ENCODE data around the gene ENGASE. TPM values are rescaled to one million over a fixed set of nuclear protein-coding genes. Genes with fewer than 3 reads are reported as not detected.

The ENGASE gene
- total RNA-seq, 4 donors from 2014 or later = 8.3 to 46.5 (median 16.2) TPM

GRCh38 chr17:79079421-79080200, 5.0 kb downstream of the ENGASE start:
- no peak overlapping the region for H3K27ac ChIP-seq
- no peaks in the 10 kb centered on the region for H3K9me3 ChIP-seq
- TF ChIP-seq EP300 (IDR thresholded peaks at IDR 0.05) = no peak
- no peak for TF ChIP-seq POLR2A (IDR thresholded peaks at IDR 0.05)
- no peak for TF ChIP-seq POLR2AphosphoS5 (IDR thresholded peaks at IDR 0.05)
- TF ChIP-seq, protein P1, sequence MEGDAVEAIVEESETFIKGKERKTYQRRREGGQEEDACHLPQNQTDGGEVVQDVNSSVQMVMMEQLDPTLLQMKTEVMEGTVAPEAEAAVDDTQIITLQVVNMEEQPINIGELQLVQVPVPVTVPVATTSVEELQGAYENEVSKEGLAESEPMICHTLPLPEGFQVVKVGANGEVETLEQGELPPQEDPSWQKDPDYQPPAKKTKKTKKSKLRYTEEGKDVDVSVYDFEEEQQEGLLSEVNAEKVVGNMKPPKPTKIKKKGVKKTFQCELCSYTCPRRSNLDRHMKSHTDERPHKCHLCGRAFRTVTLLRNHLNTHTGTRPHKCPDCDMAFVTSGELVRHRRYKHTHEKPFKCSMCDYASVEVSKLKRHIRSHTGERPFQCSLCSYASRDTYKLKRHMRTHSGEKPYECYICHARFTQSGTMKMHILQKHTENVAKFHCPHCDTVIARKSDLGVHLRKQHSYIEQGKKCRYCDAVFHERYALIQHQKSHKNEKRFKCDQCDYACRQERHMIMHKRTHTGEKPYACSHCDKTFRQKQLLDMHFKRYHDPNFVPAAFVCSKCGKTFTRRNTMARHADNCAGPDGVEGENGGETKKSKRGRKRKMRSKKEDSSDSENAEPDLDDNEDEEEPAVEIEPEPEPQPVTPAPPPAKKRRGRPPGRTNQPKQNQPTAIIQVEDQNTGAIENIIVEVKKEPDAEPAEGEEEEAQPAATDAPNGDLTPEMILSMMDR (IDR thresholded peaks at IDR 0.05) = no peak
- peaks cover 0 to 29% (median 5%) of the 10 kb centered on the region in 3 donors for H3K4me1 ChIP-seq
- no peak overlapping the region for H3K4me3 ChIP-seq
- no peak for ATAC-seq
- no peaks in the 10 kb centered on the region for H3K27me3 ChIP-seq
- 87 to 93% methylated on average over 4 to 13 of the region's 22 CpGs for WGBS, 2 donors (ENCODE audit: low coverage in 1 of 2)
- H3K36me3 ChIP-seq = peaks cover 0 to 75% of the 10 kb centered on the region in 2 donors

DNA sequence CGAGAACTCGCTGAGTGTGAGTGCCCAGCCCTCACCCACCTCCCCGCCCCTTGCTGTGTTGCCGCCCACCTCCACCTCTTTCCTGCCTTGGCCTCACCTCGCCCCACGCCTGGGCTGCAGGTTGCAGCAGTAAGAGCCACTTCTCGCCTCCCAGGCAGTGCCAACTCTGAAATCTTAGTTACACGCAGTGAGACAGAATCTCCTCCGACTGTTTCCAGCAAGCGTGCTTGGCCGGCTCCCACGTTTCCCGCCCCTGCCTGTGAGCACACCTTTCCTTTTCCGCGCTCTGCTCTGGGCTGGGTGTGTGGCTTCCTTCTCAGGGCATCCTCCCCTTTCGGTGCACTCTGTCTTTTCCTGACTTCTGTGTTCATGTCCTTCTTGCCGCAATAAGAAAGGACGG, 5.7 kb downstream of the ENGASE start:
- no peak overlapping the region for H3K4me3 ChIP-seq
- H3K27ac ChIP-seq = no peak overlapping the region
- TF ChIP-seq POLR2AphosphoS5 (IDR thresholded peaks at IDR 0.05) (no peak), EP300 (IDR thresholded peaks at IDR 0.05) (no peak)
- ATAC-seq = no peak
- H3K36me3 ChIP-seq = peaks cover 0 to 82% of the 10 kb centered on the region in 2 donors
- no peaks in the 10 kb centered on the region for H3K9me3 ChIP-seq
- peaks cover 0 to 26% (median 5%) of the 10 kb centered on the region in 3 donors for H3K4me1 ChIP-seq
- no peaks in the 10 kb centered on the region for H3K27me3 ChIP-seq
- WGBS, 2 donors (ENCODE audit: low coverage in 1 of 2) = 86% methylated on average over 7 to 9 of the region's 18 CpGs

GRCh38 chr17:79080761-79081290, 6.2 kb downstream of the ENGASE start:
- Histone ChIP-seq H3K4me1 (peaks cover 0 to 21% (median 0%) of the 10 kb centered on the region in 3 donors), H3K36me3 (peaks cover 0 to 87% of the 10 kb centered on the region in 2 donors), H3K27me3 (no peaks in the 10 kb centered on the region), H3K4me3 (no peak overlapping the region), H3K9me3 (no peaks in the 10 kb centered on the region), H3K27ac (no peak overlapping the region)
- no peak for ATAC-seq
- 96 to 97% methylated on average over 5 to 6 of the region's 17 CpGs for WGBS, 2 donors (ENCODE audit: low coverage in 1 of 2)
- TF ChIP-seq EP300 (IDR thresholded peaks at IDR 0.05) = no peak
- TF ChIP-seq POLR2AphosphoS5 (IDR thresholded peaks at IDR 0.05) = no peak
- TF ChIP-seq, protein P1 (IDR thresholded peaks at IDR 0.05) = no peak
- no peak for TF ChIP-seq POLR2A (IDR thresholded peaks at IDR 0.05)

- Histone ChIP-seq H3K4me3 (no peak overlapping the region), H3K27me3 (no peaks in the 10 kb centered on the region), H3K27ac (no peak overlapping the region), H3K9me3 (no peaks in the 10 kb centered on the region), H3K4me1 (peaks cover 0 to 12% (median 0%) of the 10 kb centered on the region in 3 donors), H3K36me3 (peaks cover 0 to 95% of the 10 kb centered on the region in 2 donors)
- no peak for TF ChIP-seq POLR2A (IDR thresholded peaks at IDR 0.05)
- no peak for TF ChIP-seq EP300 (IDR thresholded peaks at IDR 0.05)
- TF ChIP-seq POLR2AphosphoS5 (IDR thresholded peaks at IDR 0.05) = no peak
- TF ChIP-seq, protein P1 (IDR thresholded peaks at IDR 0.05) = no peak
- ATAC-seq = no peak
- 70 to 96% methylated on average over 2 to 4 of the region's 20 CpGs for WGBS, 2 donors (ENCODE audit: low coverage in 1 of 2)
These were observed 7.1 kb downstream of the ENGASE start for GRCh38 chr17:79081571-79082276.
